ENCODE results near the gene MSGN1.
"Not testable (repeated sequence)": the region's sequence is repeated elsewhere in the genome, so short reads cannot be mapped to it uniquely, and the experiment has no call there.

The MSGN1 gene

DNA sequence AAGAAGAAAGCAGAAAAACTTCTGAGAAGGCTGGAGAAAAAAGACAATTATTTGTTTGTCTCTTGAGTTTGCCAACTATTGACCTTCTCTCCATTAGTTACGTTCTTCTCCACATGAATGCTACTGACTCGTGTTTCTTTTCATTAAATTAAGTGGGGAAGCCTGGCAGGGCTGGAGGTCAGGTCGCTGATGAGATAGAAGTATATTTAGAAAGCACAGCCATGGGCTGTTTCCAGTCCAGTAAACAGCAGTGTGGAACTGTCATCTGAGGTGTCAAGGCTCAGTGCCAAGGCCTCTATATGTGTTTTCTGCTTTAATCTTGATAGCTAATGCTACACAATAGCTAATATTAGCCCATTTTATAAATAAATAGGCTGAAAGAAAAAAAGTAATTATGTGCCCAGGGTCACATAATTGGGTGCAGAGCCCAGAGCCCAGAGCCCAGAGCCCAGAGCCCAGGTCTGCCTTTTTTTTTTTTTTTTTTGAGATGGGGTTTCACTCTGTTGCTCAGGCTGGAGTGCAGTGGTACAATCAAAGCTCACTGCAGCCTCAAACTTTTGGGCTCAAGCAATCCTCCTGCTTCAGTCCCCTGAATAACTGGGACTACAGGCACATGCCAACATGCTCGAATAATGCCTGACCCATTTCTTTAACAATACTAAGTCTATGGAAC is 6.3 kb downstream of the MSGN1 start:
- peak overlapping the region; percentile 78 for H2AFZ ChIP-seq
- peak overlapping the region; percentile 39 for H3K4me2 ChIP-seq (ENCODE audit: low read length)
- TF ChIP-seq, protein P1, sequence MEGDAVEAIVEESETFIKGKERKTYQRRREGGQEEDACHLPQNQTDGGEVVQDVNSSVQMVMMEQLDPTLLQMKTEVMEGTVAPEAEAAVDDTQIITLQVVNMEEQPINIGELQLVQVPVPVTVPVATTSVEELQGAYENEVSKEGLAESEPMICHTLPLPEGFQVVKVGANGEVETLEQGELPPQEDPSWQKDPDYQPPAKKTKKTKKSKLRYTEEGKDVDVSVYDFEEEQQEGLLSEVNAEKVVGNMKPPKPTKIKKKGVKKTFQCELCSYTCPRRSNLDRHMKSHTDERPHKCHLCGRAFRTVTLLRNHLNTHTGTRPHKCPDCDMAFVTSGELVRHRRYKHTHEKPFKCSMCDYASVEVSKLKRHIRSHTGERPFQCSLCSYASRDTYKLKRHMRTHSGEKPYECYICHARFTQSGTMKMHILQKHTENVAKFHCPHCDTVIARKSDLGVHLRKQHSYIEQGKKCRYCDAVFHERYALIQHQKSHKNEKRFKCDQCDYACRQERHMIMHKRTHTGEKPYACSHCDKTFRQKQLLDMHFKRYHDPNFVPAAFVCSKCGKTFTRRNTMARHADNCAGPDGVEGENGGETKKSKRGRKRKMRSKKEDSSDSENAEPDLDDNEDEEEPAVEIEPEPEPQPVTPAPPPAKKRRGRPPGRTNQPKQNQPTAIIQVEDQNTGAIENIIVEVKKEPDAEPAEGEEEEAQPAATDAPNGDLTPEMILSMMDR (IDR thresholded peaks at IDR 0.05) = no peak
- H3K4me1 ChIP-seq = peaks cover 10% of the 10 kb centered on the region
- no peaks in the 10 kb centered on the region for H3K9me3 ChIP-seq (ENCODE audit: control insufficient read depth, low read length)
- peak overlapping the region; percentile 62 for H3K27ac ChIP-seq
- H3K9ac ChIP-seq = no peak overlapping the region
- no peaks in the 10 kb centered on the region for H3K36me3 ChIP-seq (ENCODE audit: control insufficient read depth, insufficient read depth, low read length)
- H3K79me2 ChIP-seq = no peaks in the 10 kb centered on the region
- H3K27me3 ChIP-seq (ENCODE audit: control insufficient read depth, insufficient read depth, low read length) = no peaks in the 10 kb centered on the region
- H3K4me3 ChIP-seq (ENCODE audit: low read depth, low read length) = no peak overlapping the region

DNA sequence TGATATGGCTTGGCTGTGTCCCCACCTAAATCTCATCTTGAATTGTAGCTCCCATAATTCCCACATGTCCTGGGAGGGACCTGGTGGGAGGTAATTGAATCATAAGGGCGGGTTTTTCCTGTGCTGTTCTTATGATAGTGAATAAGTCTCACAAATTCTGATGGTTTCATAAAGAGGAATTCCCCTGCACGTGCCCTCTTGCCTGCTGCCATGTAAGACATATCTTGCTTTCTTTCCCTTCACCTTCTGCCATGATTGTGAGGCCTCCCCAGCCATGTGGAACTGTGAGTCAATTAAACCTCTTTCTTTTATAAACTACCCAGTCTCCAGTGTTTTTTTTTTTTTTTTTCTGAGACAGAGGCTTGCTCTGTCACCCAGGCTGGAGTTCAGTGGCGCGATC is 7.4 kb downstream of the MSGN1 start:
- H3K27me3 ChIP-seq (ENCODE audit: control insufficient read depth, insufficient read depth, low read length); H3K4me2 ChIP-seq (ENCODE audit: low read length); H3K36me3 ChIP-seq (ENCODE audit: control insufficient read depth, insufficient read depth, low read length); H2AFZ ChIP-seq; H3K9ac ChIP-seq; H3K9me3 ChIP-seq (ENCODE audit: control insufficient read depth, low read length); H3K79me2 ChIP-seq; H3K4me1 ChIP-seq; H3K27ac ChIP-seq; H3K4me3 ChIP-seq (ENCODE audit: low read depth, low read length): not testable (repeated sequence)

DNA sequence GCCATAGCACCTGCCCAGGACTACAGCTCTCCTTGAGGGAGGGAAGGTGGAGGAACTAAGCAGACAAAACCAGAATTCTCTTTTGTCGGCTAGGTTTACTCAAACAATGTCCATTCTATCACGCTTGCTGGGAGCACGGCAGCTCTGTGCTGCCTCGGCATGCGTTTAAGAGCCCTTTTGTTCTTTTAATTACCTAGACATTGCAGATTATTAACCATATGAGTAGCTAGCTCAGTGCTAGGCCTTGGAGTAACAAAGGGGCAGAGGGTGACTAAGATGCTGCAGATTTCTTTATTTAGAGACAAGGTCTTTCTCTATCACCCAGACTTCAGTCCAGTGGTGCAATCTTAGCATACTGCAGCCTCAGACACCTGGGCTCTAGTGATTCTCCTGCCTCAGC is 11.1 kb downstream of the MSGN1 start:
- Histone ChIP-seq H3K4me3 (ENCODE audit: low read depth, low read length) (no peak overlapping the region), H3K4me2 (ENCODE audit: low read length) (no peak overlapping the region), H3K4me1 (no peaks in the 10 kb centered on the region), H3K9me3 (ENCODE audit: control insufficient read depth, low read length) (no peaks in the 10 kb centered on the region), H3K79me2 (no peaks in the 10 kb centered on the region), H3K27ac (no peak overlapping the region), H3K27me3 (ENCODE audit: control insufficient read depth, insufficient read depth, low read length) (no peaks in the 10 kb centered on the region), H2AFZ (no peak overlapping the region), H3K9ac (no peak overlapping the region), H3K36me3 (ENCODE audit: control insufficient read depth, insufficient read depth, low read length) (no peaks in the 10 kb centered on the region)
- TF ChIP-seq, protein P1 (IDR thresholded peaks at IDR 0.05) = no peak

DNA sequence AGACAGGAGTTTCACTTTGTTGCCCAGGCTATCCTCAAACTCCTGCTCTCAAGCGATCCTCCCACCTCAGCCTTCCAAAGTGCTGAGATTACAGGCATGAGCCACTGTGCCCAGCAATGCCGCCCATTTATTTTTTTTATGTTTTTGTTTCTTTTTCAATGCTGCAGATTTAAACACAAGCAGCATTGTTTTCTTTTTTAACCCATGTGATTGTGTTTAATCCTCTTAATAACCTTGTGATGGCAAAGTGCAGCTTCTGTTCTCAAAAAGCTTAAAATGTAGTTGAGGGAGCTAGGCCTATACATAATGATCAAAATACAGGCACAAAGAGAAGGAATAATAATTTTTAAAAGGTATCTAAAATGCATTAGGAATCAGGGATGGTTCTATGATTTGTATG is 11.5 kb downstream of the MSGN1 start:
- H3K79me2 ChIP-seq = no peaks in the 10 kb centered on the region
- H3K9ac ChIP-seq = no peak overlapping the region
- H3K36me3 ChIP-seq (ENCODE audit: control insufficient read depth, insufficient read depth, low read length) = no peaks in the 10 kb centered on the region
- H3K9me3 ChIP-seq (ENCODE audit: control insufficient read depth, low read length) = no peaks in the 10 kb centered on the region
- H3K4me1 ChIP-seq = no peaks in the 10 kb centered on the region
- H2AFZ ChIP-seq = no peak overlapping the region
- no peak overlapping the region for H3K4me2 ChIP-seq (ENCODE audit: low read length)
- no peaks in the 10 kb centered on the region for H3K27me3 ChIP-seq (ENCODE audit: control insufficient read depth, insufficient read depth, low read length)
- TF ChIP-seq, protein P1 (IDR thresholded peaks at IDR 0.05) = no peak
- no peak overlapping the region for H3K27ac ChIP-seq
- no peak overlapping the region for H3K4me3 ChIP-seq (ENCODE audit: low read depth, low read length)

DNA sequence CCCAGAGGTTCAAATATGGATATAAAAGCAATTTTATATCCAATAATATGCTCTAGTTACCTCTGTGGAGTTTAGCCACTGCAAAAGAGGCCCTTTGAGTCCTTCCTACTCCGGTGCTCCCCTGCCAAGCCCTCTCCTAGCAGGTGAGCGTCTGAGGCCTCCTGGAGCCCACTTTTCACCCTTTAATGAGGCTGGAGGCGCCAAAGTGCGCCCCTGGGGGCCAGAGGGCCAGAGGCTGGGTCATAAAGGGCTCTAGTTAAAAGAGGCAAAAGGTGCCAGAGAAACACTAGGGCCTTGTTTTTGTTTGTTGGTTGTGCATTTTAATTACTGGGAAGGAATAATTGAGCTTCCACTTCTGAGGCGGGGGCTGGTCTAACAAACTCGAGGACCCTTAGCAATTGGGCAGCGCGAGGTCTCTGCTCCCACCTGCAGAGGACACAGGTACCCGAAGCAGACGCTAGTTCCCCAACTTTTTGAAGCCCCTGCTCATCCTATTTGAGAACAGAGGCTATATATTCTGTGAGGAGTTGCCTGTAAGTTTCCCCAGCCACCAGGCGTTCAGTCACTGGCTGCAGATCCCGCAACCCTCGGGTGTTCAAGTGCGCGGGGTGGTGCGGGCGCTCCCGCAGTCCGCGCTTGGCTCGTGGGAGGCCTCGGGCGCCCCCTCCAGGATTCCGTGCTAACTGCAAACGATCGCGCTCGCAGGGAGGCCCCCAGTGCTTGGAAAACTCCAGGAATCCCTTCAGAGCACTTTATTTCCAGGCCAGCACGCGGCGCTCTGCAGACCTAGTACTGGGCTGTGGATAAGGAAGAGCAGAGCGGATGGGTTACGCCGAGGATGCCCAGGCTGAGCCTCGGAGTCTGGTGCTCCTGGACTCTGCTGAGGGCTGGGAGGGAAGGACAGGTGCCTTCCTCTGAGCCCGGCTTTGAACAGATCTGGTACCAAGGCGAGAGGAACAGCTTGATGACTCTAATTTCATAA is 14.1 kb downstream of the MSGN1 start:
- no peaks in the 10 kb centered on the region for H3K9me3 ChIP-seq (ENCODE audit: control insufficient read depth, low read length)
- H3K4me2 ChIP-seq (ENCODE audit: low read length) = peak overlapping the region; percentile 55
- H3K79me2 ChIP-seq = no peaks in the 10 kb centered on the region
- no peaks in the 10 kb centered on the region for H3K27me3 ChIP-seq (ENCODE audit: control insufficient read depth, insufficient read depth, low read length)
- no peak overlapping the region for H3K9ac ChIP-seq
- peak overlapping the region; percentile 54 for H2AFZ ChIP-seq
- H3K4me1 ChIP-seq = no peaks in the 10 kb centered on the region
- H3K27ac ChIP-seq = no peak overlapping the region
- TF ChIP-seq, protein P1 (IDR thresholded peaks at IDR 0.05) = peak; percentile 83
- H3K4me3 ChIP-seq (ENCODE audit: low read depth, low read length) = no peak overlapping the region
- no peaks in the 10 kb centered on the region for H3K36me3 ChIP-seq (ENCODE audit: control insufficient read depth, insufficient read depth, low read length)

All from parathyroid adenoma (tissue), 2 donors.